DND-41 (cell line): ENCODE data around the gene B4GALT5.

Experiments used
- CTCF ChIP-seq: IDR thresholded peaks from 2 replicates; pipeline ENCODE4 v1.5.1; 2012; ENCODE audit warnings: borderline replicate concordance, low read length, moderate library complexity, mild to moderate bottlenecking; ENCODE audit not compliant: poor library complexity, severe bottlenecking; ENCODE audit errors: extremely low read depth
- EZH2 ChIP-seq: IDR thresholded peaks from 3 replicates; pipeline ENCODE4 v1.6.1; 2012; ENCODE audit warnings: borderline replicate concordance, low read depth, mild to moderate bottlenecking, moderate library complexity, low read length, inconsistent platforms; ENCODE audit not compliant: severe bottlenecking

GRCh38 chr20:49727894-49728885 lies 14.5 kb upstream of the B4GALT5 start:
- TF ChIP-seq CTCF (no peak), EZH2 (no peak)
